NOMO-1 treated with dmso at 0.1 percent for 144 hours (cell line): ENCODE results near the gene DPEP1.
"Not testable (repeated sequence)": the region's sequence is repeated elsewhere in the genome, so short reads cannot be mapped to it uniquely, and the experiment has no call there.

Experiments used
- DNase-seq: peaks from one replicate; lab custom pipeline; 2025; ENCODE audit not compliant: unreplicated experiment; lab: John Stamatoyannopoulos, UW

DPEP1 gene

DNA sequence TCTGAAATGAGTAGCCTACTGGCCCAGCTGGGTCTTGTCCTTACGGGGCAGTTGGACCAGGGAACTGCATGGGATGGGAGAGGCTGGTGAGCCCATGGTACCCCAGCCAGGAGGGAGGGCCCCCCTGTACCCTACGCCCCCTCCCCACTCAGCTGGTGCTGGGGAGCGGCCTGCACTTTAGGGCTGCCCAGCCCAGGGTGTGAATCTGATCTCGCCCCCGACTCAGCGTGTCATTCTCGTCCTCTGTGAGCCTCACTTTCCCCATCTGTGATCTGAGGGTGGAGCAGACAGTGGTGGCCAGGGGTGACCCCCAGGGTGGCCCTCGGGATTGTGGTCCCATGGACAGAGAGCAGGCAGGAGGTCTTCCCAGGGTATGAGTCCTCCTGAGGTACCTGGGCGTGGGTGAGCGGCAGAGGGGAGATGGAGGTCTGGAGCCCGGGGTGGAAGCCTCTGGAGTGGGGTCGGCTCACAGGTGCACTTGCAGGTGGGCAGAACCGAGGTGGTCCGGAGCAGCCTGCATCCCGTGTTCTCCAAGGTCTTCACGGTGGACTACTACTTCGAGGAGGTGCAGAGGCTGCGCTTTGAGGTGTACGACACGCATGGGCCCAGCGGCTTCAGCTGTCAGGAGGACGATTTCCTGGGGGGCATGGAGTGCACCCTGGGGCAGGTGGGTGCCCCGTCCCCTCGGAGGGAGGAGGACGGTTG is 36.2 kb upstream of the DPEP1 start:
- no peak for DNase-seq

GRCh38 chr16:89579351-89579750 is 34.1 kb upstream of the DPEP1 start:
- no peak for DNase-seq

- DNase-seq, result no peak
These were observed 32.3 kb upstream of the DPEP1 start for GRCh38 chr16:89581045-89581695.

DNA sequence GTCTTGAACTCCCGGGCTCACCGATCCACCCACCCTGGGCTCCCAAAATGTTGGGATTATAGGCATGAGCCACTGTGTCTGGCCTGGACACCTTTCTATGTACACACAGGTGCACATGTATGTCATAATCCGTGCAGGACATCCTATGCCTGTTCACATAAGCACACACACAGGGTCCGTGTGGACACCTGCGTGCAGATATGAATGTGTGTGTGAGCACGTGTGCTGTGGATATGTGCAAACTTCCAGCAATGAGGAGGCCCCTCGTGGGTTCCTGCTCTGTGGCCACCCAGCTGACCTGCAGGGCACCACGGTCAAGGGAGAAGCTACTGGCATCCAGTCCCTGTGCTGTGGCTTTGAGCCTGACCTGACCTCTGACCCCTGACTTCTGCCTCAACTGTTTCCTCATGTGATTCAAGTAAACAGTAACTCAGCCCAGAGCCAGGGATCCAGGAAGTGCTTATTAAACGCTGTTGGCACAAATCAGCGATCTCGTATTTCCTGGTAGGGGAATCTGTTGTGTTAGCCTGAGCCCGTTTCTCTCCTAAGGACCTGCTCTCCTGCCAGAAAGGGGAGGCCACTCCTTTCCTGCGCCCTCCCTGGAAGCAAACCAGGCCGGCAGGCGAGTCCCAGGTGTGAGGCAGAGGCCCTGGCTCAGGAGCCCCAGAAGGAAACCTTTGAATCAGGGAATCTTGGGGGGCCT is 31.4 kb upstream of the DPEP1 start:
- DNase-seq, result no peak

GRCh38 chr16:89582614-89583196 is 30.7 kb upstream of the DPEP1 start:
- DNase-seq, result no peak

DNA sequence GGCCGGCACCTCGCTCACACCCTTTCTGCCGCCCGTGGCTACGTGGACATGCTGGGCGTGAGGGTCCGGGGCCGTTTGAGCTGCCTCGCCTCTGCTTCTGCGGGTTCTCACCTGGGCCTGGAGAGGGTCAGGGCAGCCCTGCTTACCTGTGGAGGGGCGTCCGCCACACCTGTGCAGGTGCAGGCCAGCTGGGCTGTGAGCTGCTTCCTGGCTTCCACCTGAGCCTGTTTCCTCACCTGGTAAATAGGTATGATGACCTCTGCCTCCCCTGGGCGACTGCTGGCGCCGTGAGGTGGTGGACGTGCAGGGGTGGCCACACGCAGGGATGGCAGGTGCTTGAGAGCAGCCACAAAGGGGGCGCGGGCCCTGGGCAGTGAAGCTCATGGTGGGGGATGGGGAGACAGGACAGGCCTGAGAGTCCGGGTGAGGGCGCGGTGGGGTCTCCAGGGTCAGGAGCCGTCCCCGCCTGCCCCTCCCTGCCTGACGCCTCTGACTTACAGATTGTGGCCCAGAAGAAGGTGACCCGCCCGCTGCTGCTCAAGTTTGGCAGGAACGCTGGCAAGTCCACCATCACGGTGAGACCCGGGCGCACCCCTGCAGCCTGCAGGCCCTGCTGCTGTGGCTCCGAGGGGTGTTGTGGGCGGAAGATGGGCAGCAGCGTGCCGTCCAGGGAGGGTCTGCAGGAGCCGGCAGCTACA is 30.1 kb upstream of the DPEP1 start:
- no peak for DNase-seq

DNA sequence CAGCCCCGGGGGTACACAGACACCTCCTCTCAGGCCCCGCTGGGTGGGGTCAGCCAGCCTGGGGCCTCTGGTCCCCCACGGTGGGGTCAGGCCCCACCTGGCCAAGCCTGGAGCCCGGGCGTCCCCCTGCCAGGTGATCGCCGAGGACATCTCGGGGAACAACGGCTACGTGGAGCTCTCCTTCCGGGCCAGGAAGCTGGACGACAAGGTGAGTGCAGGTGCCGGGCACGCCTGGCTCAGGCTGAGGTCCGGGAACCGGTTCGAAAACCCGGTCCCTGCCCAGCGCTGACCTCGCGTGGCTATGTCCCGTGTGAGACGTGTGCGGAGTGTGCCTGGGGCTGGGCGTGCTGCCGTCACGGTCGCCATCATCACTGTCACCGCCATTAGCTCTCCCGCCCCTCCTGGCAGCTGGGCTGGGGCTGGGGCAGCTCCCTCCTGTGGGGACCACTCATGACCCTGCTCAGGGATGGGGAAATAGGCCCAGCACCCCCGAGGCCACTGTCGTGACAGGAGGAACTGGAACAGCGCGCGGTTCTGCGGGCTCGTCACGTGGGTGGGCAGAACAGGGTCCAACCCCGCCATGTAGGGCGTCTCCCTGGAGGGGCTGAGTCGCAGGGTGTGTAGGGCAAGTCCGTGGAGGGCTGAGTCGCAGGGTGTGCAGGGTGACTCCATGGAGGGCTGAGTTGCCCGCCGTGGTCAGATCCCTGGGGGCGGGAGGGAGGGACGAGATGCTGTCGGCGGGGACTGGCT is 29.4 kb upstream of the DPEP1 start:
- DNase-seq, result no peak

GRCh38 chr16:89584768-89585549 is 28.5 kb upstream of the DPEP1 start:
- DNase-seq, result no peak

DNA sequence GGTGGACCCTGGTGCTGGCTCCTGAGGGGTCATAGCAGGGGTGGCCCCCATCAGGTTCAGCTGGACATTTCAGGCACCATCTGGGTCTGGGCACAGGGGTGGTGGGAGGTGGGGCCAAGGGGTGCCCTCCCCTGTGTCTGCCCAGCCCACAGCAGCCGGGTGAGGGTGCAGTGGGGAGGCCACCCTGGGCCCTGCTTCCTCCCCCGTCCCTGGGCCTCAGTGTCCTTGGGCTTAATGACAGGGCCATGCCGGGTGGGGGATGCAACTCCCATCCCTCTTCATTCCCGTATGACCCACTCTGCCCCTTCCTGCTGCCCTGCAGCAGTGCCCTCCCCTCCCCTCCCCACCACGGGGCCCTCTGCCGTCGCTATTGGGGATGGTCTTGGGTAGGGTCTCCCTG is 27.2 kb upstream of the DPEP1 start:
- DNase-seq, result no peak

DNA sequence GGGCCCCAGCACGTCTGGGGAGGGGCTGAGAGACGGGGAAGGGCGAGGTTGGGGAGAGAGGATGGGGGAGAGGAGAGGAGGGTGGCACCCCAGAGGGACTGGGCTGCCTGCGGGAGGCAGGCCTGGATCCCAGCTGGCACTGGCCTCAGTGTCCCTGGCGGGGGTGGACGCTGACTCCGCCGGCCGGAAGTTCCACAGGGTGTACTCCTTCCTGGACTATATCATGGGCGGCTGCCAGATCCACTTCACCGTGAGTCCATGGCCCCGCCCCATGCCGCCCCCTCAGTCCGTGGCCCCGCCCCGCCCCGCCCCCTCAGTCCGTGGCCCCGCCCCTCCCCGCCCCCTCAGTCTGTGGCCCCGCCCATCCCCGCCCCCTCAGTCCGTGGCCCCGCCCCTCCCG is 26.6 kb upstream of the DPEP1 start:
- DNase-seq, result no peak

DNA sequence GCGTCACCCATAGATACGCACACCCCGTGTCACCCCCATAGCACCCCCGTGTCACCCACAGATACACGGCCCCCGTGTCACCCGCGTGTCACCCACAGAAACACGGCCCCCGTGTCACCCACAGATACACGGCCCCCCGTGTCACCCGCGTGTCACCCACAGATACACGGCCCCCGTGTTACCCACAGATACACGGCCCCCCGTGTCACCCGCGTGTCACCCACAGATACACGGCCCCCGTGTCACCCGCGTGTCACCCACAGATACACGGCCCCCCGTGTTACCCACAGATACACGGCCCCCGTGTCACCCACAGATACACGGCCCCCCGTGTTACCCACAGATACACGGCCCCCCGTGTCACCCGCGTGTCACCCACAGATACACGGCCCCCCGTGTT is 25.8 kb upstream of the DPEP1 start:
- not testable (repeated sequence) for DNase-seq

GRCh38 chr16:89588413-89589109 is 24.9 kb upstream of the DPEP1 start:
- DNase-seq, result no peak

- no peak for DNase-seq
These were observed 24.1 kb upstream of the DPEP1 start for GRCh38 chr16:89589241-89589926.

- no peak for DNase-seq
These were observed 19.6 kb upstream of the DPEP1 start for GRCh38 chr16:89593841-89594240.

DNA sequence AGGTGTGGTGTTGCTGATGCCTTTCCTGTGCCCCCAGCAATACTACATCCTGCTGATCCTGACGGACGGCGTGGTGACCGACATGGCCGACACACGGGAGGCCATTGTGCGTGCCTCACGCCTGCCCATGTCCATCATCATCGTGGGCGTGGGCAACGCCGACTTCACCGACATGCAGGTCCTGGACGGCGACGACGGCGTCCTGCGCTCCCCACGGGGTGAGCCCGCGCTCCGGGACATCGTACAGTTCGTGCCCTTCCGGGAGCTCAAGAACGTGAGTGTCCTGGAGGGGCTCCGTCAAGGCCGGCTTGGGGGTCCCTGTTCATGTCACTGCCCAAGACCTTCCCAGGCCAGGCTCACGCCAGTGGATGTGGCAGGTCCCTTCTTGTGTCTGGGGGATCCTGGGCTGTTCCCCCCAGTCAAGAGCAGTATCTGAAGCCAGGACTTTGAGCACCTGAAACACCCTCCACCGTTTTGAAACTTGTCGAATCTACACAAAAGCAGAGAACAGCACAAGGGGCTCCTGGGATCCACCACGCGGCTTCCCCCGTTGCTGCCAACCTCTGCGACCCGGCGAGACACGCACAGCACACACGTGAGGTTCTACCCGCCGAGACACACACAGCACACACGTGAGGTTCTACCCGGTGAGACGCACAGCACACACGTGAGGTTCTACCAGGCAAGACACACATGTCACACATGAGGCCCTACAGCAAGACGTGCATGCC is 17.9 kb upstream of the DPEP1 start:
- no peak for DNase-seq

DNA sequence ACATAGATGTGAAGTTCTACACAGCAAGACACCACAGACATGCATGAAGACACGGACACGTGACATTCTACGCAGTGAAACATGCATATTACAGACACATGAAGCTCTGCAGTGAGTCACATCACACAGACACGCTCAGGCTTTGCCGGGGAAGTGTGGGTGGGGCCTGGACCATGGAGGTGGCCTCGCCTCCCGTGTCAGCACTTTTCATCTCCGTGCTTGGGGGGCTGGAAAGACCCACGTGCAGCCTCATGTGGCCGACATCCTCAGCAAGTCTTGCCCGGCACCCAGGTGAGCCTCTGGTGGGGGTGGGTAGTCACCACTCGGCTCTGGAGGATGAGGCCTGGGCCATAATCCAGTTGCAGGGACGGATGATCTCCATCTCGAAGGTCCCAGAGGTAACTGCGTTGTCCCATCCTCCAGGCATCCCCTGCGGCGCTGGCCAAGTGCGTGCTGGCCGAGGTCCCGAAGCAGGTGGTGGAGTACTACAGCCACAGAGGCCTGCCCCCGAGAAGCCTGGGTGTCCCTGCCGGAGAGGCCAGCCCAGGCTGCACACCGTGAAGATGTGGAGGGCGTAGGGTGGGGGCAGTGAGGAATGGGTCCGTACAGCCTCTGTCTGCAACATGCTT is 17.3 kb upstream of the DPEP1 start:
- DNase-seq, result no peak

DNA sequence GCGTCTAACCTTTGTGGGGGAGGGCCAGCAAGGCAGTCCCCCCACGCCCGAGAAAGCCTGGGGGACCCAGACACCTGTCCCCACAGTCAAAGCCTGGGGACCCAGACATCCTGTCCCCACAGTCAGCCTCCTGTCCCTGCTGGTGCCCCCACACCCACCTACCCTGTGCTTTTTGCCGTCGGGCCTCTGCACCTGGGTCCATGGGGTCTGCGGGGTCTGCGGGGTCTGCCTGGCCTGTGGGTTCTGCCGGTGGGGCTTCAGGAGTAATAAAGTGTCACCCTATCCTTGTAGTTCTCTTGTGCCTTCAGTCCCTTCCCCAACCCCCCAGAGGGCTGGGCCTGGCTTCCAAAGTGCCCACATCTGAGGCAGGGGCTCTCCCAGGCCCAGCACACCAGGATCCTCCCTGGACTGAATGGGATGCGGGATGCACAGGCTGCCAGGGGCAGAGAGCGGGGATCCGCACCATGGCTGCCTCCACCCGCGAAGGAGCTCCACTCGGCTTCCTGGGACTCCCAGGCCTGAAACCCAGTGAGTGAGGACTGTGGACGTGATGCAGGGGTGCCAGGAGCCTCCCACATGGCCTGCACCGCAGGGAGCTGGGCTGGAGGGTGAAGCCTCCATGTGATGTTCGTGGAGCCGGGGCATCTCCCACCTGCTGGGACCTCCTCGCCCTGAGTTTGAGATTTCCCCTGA is 16.3 kb upstream of the DPEP1 start:
- DNase-seq, result no peak
